GM19455 (cell line): Measurements from ENCODE around the gene SIRT5.

Experiments
- ATAC-seq: cut with Tn5 transposase; IDR thresholded peaks from one replicate; pipeline ENCODE4 v1.9.1; 2021; ENCODE audit not compliant: unreplicated experiment

SIRT5 gene

DNA sequence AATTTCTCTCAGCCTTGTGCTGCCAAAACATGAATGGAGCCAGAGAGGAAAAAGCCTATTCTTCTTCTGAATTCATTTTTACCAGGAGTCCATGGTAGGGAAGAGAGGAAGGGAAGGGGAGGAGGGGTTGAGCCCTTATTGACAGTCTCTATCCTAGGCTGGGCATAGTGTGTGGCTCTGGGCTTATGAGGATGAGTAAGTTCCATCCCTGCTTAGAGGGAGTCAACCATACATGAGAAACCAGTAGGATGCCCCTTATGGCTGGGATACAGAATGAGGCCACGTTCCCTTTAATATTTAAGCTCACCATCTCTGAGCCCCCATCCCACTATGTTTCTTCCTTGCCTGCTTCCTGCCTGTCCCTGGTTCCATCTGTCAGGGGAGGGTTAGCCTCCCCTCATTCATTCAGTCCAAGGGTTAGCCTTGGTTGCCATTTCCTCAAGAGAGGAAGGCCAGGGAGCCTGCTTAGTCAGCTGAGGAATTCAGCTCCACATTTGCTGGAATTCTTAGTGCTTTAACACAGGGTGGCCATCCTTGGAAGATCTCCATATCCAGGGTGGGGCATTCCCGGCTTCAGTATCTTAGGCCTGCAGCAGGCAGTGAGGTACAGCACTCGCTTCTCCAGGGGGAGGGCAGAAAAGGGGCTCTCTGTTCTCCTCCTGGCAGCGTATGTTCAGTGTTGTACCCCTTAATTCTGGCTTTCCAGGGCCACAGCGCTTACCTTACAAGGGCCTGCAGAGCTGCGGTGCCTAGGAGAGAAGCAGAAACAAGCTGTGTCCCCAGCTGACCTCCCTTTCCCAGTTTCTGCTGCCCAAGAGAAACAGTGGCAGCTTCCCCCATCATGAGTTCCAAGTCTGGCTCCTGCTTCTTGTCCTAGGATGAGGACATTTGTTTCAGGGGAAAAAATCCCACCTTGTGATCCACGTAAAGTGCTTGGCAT lies 12.5 kb downstream of the SIRT5 start:
- ATAC-seq: no peak

GRCh38 chr6:13589801-13590200 lies 15.4 kb downstream of the SIRT5 start:
- no peak for ATAC-seq

GRCh38 chr6:13590574-13591153 lies 16.3 kb downstream of the SIRT5 start:
- ATAC-seq: no peak

DNA sequence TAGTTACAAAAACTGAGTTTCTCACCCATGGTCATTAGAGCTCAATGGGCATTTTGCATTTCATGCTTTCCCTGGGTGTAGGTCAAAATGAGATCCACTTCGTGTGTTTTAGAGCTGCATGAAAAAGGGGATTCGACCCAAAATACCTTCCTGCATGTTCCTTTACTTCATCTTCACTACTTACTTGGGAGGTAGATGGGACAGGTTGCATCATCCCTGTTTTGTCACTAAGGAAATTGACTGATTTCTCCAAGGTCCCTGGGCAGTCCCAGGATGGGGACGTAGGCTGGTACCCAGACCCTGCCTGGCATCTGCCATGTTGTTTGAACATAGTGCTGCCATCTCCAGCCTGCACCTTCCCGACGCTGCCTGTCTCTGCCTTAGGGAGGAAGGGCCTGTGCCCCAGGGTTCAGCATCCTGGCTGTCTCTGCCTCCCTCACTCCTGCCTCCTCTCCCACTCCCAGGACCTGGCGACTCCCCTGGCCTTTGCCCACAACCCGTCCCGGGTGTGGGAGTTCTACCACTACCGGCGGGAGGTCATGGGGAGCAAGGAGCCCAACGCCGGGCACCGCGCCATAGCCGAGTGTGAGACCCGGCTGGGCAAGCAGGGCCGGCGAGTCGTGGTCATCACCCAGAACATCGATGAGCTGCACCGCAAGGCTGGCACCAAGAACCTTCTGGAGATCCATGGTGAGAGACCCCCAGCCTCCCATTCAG lies 17.0 kb downstream of the SIRT5 start:
- ATAC-seq: no peak

DNA sequence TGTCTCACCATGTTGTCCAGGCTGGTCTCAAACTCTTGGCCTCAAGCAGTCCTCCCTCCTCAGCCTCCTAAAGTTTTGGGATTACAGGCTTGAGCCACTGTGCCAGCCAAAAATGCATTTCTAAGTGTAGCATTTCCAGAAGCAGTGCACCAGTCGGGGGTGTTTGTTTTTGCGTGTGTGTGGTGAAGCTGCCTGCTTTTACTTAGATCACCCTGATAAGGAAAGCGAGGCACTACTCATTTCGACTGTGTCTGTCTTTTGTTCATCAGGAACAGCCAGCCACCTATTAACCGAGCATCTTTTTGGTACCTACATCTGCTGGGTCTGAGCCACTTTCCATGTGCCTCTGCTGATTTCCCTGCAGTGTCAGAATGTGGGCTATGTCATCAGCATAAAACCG lies 18.7 kb downstream of the SIRT5 start:
- ATAC-seq: no peak

DNA sequence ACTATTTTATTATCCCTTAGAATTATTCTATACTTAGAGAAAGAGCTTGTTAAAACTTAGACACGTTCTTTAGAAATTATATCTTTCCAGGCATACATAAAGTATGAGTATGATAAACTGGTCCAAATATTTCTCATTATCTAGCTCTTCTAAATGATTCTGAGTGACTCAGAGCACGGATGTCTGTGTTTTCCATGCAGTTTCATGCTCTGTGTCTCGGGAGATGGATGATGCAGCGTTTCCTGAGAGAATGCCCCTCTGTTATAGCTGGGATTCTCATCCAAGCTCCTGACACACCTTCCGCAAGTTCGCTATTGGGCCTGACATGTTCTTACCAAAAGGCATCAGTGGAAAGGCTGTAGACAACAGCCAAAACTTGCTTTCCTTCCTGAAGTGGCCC lies 19.3 kb downstream of the SIRT5 start:
- ATAC-seq: no peak

DNA sequence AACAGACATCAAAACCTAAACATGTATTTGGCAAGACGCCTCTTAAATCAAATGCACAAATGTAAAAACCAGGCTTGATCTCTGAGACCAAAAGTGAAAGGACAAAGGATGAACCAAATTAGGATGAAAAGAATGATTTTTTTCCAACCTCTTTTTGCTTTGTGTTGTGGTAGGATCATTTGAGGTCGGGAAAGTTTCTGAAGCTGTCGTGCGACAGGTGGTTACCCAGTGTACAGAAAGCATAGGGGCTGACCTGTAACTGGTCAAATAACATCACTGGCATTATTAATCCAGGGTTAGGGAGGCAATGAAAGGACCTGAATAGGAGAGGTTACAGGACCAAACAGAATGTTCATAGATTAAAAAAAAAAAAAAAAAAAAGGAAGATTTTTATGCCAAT lies 22.7 kb downstream of the SIRT5 start:
- no peak for ATAC-seq

DNA sequence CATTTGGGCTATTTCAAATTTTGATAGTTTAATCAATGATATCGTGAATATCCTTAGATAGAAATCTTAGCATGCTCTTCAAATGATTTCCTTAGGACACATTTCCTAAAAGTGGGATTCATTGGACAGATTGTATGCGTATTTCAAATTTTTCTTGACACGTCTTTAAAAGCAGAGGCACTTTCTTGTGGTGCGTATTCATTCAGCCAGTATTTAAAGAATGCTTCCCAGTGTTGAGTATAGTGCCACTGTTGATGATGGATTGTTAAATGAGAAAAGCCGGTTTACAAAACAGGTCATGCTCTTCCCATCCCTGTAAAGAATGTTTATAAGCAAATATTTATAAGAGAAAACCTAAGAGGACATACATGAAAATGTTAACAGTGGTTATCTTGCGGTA lies 25.6 kb downstream of the SIRT5 start:
- no peak for ATAC-seq

DNA sequence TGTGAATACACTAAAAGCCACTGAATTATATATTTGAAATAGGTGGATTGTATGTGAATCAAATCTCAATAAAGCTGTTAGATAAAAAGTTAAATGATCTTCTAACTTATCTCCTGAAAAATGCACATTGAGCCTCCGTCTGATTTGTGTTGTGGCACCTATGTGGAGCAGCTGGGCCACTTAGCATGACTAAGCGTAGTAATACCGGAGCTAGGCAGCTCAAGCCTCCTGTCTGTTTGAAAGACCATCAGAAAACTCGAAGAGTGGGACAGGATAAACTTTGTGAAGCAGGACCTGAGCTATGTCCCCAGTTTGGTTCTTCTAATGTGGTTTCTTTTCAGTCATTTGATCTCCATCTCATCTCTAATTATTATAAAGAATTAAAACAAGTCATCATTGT lies 29.7 kb downstream of the SIRT5 start:
- no peak for ATAC-seq

DNA sequence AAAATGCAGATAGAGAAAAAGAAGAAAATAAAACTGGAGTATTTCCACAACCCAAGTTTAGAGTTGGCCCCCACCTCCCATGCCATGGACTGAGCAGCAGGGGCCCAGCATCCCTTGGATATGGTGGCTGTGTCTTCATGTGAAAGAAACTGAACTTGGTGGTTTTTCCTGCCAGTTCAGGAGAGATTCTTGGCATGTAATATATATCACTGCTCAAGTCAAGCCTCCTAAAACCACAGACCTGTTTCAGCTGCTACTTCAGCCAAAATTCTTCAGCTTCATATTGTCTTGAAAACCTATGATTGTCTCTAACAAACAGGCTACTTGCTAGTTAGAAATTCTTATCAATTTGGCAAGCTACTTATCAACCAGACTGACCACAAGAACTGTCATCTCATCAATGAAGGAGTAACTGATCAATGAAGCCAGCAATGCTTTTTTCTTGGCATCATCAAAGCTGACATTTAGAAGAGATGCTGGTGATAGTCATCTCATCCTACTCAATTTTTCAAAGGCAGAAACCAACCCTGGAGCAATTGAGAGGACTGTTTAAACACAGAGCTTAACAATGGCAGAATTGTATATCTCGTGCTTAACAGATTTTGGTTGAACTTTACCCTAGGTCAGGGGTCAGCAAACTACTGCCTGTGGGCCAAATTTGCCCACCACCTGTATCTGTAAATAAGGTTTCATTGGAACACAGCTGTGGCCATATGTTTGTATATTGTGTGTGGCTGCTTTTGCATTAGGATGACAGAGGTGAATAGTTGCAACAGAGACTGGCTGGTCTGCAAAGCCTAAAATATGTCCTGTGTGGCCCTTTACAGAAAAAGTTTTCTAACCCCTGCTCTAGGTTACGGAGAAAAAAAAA lies 30.4 kb downstream of the SIRT5 start:
- ATAC-seq: no peak

GRCh38 chr6:13605634-13606033 lies 31.2 kb downstream of the SIRT5 start:
- no peak for ATAC-seq

- no peak for ATAC-seq
These were observed 37.3 kb downstream of the SIRT5 start for GRCh38 chr6:13611715-13612114.

- no peak for ATAC-seq
These were observed 38.7 kb downstream of the SIRT5 start for GRCh38 chr6:13613029-13613594.

DNA sequence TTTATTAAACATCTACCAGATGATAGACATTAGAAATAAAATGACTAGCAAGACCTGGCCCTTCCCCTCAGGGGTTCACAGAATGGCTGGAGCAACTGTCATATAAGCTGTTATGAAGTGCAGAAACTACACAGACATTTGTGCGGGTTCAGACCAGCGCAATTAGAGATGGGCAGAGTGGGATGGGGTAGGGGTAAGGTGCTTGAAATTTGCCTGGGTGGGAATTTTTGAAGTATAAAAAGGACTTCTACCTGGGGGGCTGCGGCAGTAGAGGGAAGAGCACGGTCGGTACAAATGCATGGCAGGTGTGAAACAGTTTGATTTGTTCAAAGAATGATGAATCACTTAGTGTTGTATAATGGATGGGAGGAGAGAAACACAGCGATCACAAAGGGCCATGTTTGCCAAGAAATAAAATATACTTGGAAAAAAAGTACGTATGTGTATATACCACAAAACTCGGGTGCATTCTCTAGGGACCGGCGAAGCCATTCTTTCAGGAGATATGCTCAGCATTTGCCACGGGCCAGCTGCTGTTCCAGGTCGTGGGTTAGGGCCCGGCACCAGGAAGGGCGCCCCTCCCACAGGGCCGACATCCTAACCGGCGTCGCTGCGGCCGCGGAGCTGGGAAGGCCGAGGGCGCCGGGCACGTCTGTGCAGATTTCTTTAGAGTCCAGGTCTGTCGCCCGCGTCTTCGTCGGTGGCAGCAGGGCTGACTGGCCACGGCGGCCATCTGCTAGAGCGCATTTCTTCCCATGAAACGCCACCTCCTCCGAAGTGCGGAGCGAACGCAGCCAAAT lies 39.9 kb downstream of the SIRT5 start:
- peak; percentile 22 for ATAC-seq

GRCh38 chr6:13614926-13615791 lies 40.8 kb downstream of the SIRT5 start, which contains the start of gene NOL7:
Gene NOL7 (plus strand): TSS chr6:13615335. CDS start chr6:13615359, 24 bp downstream.
- peak; percentile 89 for ATAC-seq

- ATAC-seq: no peak
These were observed 41.4 kb downstream of the SIRT5 start for GRCh38 chr6:13615792-13616120.

DNA sequence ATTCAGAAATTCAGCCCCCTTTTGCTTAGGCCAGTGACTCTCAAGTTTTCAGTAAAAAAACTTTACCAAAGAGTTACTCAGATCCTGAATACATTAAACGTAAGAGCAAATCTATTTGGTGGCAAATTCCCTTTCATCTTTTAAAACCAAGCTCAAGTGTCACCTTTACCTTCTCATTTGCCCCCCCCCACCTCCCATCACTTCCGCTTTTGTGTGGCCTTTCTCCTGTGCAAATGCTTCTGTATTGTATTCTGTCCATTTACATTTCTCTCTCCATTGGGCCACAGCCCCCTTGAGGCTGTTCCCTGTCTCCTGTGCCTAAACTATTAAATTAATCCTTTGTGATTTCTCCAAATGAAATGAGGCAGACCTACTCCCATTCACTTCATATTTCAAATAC lies 42.7 kb downstream of the SIRT5 start:
- no peak for ATAC-seq

DNA sequence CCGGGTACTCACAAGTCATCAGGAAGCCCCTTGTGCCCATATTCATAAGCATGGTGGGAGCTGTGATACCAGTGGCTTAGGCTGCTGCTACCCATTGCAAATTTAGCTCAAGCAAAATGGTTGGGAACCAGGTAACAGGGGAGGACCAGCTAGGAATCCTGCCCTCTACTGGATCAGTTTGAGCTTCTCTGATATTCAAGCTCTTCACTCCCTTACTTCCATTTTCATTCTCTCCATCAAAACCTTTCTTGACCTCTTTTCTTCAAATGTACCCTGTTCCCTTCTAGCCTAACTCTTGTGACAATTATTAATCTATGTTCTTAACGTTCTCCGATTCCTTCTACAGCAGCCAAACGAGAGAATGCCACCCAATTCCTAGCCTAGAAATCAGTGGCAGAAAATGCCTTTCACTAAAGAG lies 50.5 kb downstream of the SIRT5 start:
- peak; percentile 64 for ATAC-seq
